CD4-positive, alpha-beta T cell treated with Interleukin-21 for 1 hour (primary cell): Measurements from ENCODE around the gene MBTD1.
A peak's percentile ranks its signal among the peaks of the same experiment; 100 is the strongest.
"Not testable (repeated sequence)": the region's sequence is repeated elsewhere in the genome, so short reads cannot be mapped to it uniquely, and the experiment has no call there.

Experiments used
- DNase-seq: peaks from one replicate; pipeline ENCODE4 v3.0.0-alpha.2; 2020

Gene MBTD1

GRCh38 chr17:51185763-51186332, 74.0 kb downstream of the MBTD1 start:
- DNase-seq, result no peak

- no peak for DNase-seq
These were observed 75.7 kb downstream of the MBTD1 start for GRCh38 chr17:51184124-51184523.

- no peak for DNase-seq
These were observed 79.4 kb downstream of the MBTD1 start for GRCh38 chr17:51180486-51180885.

GRCh38 chr17:51172030-51172429, 87.8 kb downstream of the MBTD1 start:
- DNase-seq, result not testable (repeated sequence)

GRCh38 chr17:51170736-51171135, 89.1 kb downstream of the MBTD1 start:
- DNase-seq, result no peak

- DNase-seq, result no peak
These were observed 90.5 kb downstream of the MBTD1 start for GRCh38 chr17:51169340-51169739.

- DNase-seq, result peak; percentile 63
These were observed 92.6 kb downstream of the MBTD1 start for GRCh38 chr17:51166987-51167931.

- peak; percentile 70 for DNase-seq
These were observed 93.5 kb downstream of the MBTD1 start, which contains the start of gene NME2 for GRCh38 chr17:51166198-51166986. TSS of gene NME2 (plus strand) at chr17:51166411. CDS start at chr17:51166831, 420 bp downstream.

GRCh38 chr17:51165680-51166197, 94.1 kb downstream of the MBTD1 start:
- no peak for DNase-seq

- DNase-seq, result no peak
These were observed 94.8 kb downstream of the MBTD1 start for GRCh38 chr17:51164911-51165679.

- no peak for DNase-seq
These were observed 98.3 kb downstream of the MBTD1 start for GRCh38 chr17:51161541-51161940.

GRCh38 chr17:51159604-51160003, 100.2 kb downstream of the MBTD1 start:
- no peak for DNase-seq

GRCh38 chr17:51155416-51155815, 104.4 kb downstream of the MBTD1 start:
- DNase-seq, result no peak

- DNase-seq, result peak; percentile 2
These were observed 105.7 kb downstream of the MBTD1 start for GRCh38 chr17:51154176-51154575.

GRCh38 chr17:51153210-51154072, 106.4 kb downstream of the MBTD1 start, which contains the start of gene NME1:
TSS of gene NME1 (plus strand) at chr17:51153559. CDS start at chr17:51155655, 2,096 bp downstream.
- DNase-seq, result peak; percentile 99

GRCh38 chr17:51152766-51153209, 107.1 kb downstream of the MBTD1 start:
- DNase-seq, result peak; percentile 1

GRCh38 chr17:51150932-51151331, 108.9 kb downstream of the MBTD1 start:
- DNase-seq, result no peak

GRCh38 chr17:51149163-51149562, 110.7 kb downstream of the MBTD1 start:
- DNase-seq, result no peak

GRCh38 chr17:51147650-51148049, 112.2 kb downstream of the MBTD1 start:
- no peak for DNase-seq

- DNase-seq, result no peak
These were observed 115.4 kb downstream of the MBTD1 start for GRCh38 chr17:51144266-51145022.
